GM19397 (cell line): ENCODE results near the gene GJD4.

Source experiments
- ATAC-seq: cut with Tn5 transposase; IDR thresholded peaks from one replicate; pipeline ENCODE4 v1.9.1; 2021; ENCODE audit warnings: mild to moderate bottlenecking, moderate library complexity; ENCODE audit not compliant: unreplicated experiment

The GJD4 gene

DNA sequence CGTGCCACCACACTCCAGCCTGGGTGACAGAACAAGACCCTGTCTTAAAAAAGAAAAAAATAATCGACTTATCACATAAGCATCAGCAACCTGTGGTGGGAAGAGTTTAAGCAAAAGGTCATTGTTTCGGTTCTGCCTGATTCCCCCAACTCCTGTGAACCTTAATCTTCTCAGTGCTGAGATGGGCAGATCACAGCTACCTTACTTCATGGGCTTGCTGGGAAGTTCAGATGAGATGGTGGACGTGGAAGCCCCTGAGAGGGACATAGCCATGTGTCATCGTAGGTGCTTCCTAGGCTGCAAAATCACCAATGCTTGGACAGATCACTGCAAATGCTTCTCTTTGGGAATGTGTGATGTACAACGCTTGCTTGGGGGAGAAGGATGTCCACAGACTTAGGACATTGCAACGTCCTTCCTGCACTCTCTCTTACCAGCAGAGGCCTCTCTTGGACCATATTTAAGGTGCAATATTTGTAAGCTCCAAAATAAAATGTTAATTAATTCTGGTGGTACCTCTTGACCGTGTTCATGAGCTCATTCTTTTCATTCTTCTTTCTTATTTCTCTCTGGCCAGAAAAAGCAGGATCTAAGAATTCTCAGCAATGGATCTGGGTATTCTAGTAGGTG lies 8.6 kb downstream of the GJD4 start:
- ATAC-seq = no peak

- no peak for ATAC-seq
Observed at GRCh38 chr10:35614312-35614711, 9.2 kb downstream of the GJD4 start.

DNA sequence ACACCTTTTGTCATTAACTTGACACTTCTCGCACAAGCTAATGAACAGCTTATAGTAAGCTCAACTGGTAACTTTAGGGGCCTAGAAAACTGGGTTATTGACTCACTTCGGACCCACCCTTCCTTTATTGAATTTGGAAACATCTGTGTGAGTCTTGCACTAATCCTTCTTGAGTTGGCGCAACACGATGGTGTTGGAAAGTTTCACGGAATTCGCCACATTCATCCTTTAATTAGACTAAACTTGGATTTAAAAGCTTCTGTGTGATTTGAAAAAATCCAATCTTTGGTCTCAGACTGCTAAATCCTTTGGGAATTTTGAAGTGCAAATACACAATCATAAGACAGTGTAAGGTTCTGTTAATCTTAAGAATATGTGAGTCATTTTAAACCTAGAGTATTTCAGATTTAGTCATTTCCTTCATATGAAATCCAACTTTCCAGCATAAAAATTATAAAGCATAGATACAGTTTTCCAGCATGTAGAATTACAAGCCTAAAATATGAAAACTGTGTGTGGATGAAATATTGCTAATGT lies 21.9 kb downstream of the GJD4 start:
- no peak for ATAC-seq

- no peak for ATAC-seq
Observed at GRCh38 chr10:35631404-35631803, 26.3 kb downstream of the GJD4 start.

GRCh38 chr10:35632027-35632426 lies 26.9 kb downstream of the GJD4 start:
- ATAC-seq = no peak

DNA sequence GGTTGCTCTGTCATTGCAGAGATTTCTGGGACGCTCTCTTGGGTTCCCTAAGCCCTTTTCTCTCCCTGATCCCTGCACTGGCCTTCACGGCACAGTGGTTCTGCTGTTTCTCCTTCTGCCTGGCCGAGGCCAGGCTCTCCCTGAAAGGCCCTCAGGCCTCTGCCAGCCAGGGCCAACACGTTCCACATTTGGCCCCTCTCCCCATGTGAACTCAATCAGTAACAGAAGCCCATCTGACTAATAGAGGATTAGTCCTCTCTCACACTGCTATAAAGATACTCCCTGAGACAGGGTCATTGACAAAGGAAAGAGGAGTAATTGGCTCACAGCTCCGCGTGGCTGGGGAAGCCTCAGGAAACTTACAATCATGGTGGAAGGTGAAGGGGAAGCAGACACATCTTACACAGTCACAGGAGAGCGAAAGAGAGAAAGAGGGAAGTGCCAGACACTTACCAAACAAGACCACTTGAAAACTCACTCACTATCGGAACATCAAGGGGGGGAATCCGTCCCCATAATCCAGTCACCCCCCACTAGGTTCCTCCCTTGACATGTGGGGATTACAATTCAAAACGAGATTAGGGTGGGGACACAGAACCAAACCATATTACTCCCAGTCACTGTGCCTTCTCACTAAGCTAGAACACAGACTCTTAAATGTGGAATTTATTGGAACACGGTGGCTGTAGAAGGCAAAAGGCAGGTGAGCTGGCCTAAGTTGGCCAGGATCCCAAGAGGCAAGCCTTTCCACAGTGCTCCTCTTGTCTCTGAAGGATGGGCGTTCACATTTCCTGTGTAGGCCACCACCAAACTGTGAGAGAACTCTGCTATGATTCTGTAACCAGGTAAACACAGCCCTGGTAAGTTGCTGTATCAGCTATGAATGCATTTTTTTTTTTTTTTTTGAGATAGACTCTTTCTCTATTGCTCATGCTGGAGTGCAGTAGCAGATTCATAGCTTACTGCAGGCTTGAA lies 28.2 kb downstream of the GJD4 start:
- ATAC-seq = no peak

GRCh38 chr10:35635576-35635975 lies 30.4 kb downstream of the GJD4 start:
- no peak for ATAC-seq

- ATAC-seq = no peak
Observed at GRCh38 chr10:35636956-35637355, 31.8 kb downstream of the GJD4 start.

DNA sequence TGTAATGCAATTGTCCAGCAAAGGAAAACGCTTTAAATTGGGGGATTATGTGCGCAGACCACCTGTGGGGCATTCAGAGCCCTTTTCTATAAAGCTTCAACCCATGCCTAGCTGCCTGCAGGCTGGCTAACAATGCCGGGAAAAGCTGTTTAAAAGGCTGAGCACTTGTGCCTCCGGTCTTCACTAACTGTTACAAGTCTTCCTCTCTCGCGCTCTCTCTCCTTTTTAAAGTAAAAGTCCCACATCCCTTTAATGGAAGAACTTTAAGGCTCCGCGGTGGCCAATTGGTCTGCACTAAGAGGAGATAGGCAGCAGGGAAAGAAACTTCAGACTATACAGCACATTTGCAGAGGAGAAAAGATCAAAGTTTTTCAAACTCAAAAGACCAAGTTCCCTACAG lies 32.3 kb downstream of the GJD4 start:
- ATAC-seq = no peak

DNA sequence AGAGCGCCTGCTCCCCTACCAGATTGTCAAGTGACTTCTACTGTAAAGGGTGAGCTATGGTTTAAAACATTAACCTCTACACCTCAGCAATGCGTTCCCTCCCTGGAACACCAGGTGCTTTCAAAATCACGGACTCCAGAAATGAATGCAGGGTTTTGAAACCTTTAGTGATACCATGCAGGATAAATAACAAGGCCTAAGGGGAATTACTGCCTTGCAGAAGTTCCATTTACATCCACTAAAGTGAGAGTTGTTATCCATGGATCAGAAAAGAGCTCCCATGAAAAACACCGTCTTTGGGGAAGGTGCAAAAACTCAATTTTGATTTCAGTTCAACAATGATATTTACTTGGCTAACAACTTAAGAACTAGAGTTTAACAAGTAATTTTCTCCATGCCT lies 33.0 kb downstream of the GJD4 start:
- ATAC-seq = no peak

- no peak for ATAC-seq
Observed at GRCh38 chr10:35639021-35639727, 34.0 kb downstream of the GJD4 start.

DNA sequence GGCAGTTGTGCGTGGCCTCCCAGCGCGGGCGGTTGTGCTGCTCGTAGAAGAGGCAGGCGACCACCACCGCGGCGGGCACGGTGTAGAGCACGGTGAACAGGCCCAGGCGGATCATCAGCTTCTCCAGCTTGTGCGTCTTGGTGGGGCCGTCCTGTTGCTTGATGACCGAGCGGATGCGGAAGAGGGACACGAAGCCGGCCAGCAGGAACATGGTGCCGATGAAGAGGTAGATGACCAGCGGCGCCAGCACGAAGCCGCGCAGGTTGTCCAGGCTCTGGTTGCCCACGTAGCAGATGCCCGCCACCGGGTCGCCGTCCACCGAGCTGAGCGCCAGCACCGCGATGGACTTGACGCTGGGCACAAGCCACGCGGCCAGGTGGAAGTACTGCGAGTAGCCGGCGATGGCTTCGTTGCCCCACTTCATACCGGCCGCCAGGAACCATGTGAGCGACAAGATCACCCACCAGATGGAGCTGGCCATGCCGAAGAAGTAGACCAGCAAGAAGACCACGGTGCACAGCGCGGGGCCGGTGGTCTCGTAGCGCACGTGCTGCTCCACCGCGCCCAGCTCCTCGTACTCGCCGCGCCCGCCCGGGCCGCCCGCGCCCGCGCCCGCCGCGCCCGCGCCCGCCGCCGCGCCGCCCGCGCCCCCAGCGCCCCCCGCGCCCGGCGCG lies 34.7 kb downstream of the GJD4 start:
- ATAC-seq = no peak

- peak; percentile 22 for ATAC-seq
Observed at GRCh38 chr10:35640474-35640873, 35.3 kb downstream of the GJD4 start.

GRCh38 chr10:35640951-35641675 lies 36.0 kb downstream of the GJD4 start:
- peak; percentile 32 for ATAC-seq

GRCh38 chr10:35641676-35642034 lies 36.5 kb downstream of the GJD4 start:
- peak; percentile 26 for ATAC-seq

DNA sequence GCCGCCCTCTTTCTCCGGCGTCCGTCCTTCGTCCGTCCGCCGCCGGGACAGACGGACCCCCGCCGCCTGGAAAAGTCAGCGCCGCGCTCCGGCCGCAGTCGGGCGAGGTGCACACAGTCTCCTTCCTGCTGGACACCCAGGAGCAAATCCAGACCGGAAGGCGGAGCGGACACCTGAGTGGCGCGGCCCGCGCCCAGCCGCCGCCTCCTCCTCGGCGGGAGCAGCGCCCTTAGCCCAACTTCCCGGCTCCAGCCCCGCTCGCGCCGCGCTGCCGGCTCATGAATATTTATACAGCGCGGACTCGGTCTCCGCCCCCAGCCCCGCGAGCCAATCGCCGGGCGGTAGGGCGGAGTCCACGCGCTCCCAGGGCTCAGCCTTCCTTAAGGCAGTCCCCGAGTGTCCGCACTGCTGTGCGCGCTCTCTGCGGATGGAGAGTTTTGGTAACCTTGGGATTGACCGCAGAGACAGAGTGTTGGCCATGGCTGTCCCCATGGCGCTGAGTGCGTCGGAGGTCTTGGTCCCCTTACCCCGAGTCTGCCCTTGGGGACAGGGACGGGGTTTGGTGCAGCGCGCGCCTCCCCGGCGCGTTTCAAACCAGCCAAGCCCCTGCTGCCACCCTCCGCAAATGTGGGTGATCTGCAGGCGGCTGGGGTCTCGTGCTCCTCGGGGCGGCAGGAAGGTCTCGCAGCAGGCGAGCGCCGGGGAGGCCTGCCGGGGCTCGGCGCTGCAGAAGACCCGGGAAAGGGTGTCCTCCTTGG lies 37.1 kb downstream of the GJD4 start, which contains the start of gene FZD8:
TSS of gene FZD8 (minus strand) at position 262 of the 758 bp plus-strand sequence. CDS start 867 bp downstream, outside the sequence.
- peak; percentile 93 for ATAC-seq

GRCh38 chr10:35642793-35643114 lies 37.6 kb downstream of the GJD4 start:
- ATAC-seq = no peak

- ATAC-seq = no peak
Observed at GRCh38 chr10:35643151-35644049, 38.3 kb downstream of the GJD4 start.
